Measurements from ENCODE around the gene HOMER2.
"Not testable (repeated sequence)": the region's sequence is repeated elsewhere in the genome, so short reads cannot be mapped to it uniquely, and the experiment has no call there.

DNA sequence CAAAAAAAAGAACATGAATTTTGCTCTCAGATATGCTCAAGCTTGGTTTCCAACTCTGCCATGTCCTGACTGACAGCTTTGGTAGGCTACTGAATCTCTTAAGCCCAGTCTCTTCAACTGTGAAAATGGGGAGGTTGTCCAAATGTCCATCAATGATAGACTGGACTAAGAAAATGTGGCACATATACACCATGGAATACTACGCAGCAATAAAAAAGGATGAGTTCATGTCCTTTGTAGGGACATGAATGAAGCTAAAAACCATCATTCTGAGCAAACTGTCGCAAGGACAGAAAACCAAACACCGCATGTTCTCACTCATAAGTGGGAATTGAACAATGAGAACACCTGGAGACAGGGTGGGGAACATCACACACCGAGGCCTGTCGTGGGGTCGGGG lies 12.8 kb downstream of the HOMER2 start:
- TF ChIP-seq EZH2 (IDR thresholded peaks at IDR 0.05; ENCODE audit: low read length, unreplicated experiment); EZH2phosphoT487 (IDR thresholded peaks at IDR 0.05; ENCODE audit: borderline replicate concordance, low read length); CTCF (conservative IDR thresholded peaks at IDR 0.05; ENCODE audit: low read depth, low read length): not testable (repeated sequence)

All from PC-3 (cell line).